Naive thymus-derived CD8-positive, alpha-beta T cell (primary cell): ENCODE results near the gene SYK. TPM values are rescaled to one million over a fixed set of nuclear protein-coding genes. Genes with fewer than 3 reads are reported as not detected.
A peak's percentile ranks its signal among the peaks of the same experiment; 100 is the strongest.

Experiments used
- ATAC-seq, 2 donors: fragments of 150-1000 bp; cut with Tn5 transposase in 1 of 2; sonication (Bioruptor Pico), chemical (Tn5 transposase) in 1 of 2; 1 replicate in 1 of 2; 2 replicates in 1 of 2; pipeline ENCODE4 v1.10.0; 2021; ENCODE audit warnings: mild to moderate bottlenecking in 2 of 2, moderate library complexity in 2 of 2
- POLR2A ChIA-PET: fragments of 350-600 bp; sonication (Branson Sonifier 250); formaldehyde crosslinking; loops from one replicate; lab custom pipeline; 2021; ENCODE audit warnings: antibody characterized with exemption; lab: Charles Lee
- DNase-seq, 10 donors: peaks; one replicate each; pipeline versions ENCODE4 v3.0.0 to v3.0.0-alpha.2; 2020 to 2022
- H3K27ac Mint-ChIP-seq, 10 donors: one replicate each; pipeline ENCODE4 v1.8.0; 2020 to 2022; ENCODE audit warnings: mild to moderate bottlenecking in 10 of 10, mixed read lengths in 10 of 10, moderate library complexity in 4 of 10, inconsistent platforms in 1 of 10
- H3K27me3 Mint-ChIP-seq, 5 donors: one replicate each; pipeline ENCODE4 v1.8.0; 2021 to 2022; ENCODE audit warnings: mixed read lengths in 5 of 5
- H3K36me3 Mint-ChIP-seq, 3 donors: one replicate each; pipeline ENCODE4 v1.8.0; 2020 to 2022; ENCODE audit warnings: mixed read lengths in 3 of 3, mild to moderate bottlenecking in 2 of 3, inconsistent platforms in 1 of 3
- H3K4me1 Mint-ChIP-seq, 4 donors: one replicate each; pipeline ENCODE4 v1.8.0; 2021 to 2022; ENCODE audit warnings: mixed read lengths in 4 of 4
- H3K4me3 Mint-ChIP-seq, 10 donors: one replicate each; pipeline ENCODE4 v1.8.0; 2020 to 2022; ENCODE audit warnings: mild to moderate bottlenecking in 10 of 10, mixed read lengths in 10 of 10, moderate library complexity in 6 of 10, inconsistent platforms in 1 of 10
- H3K9me3 Mint-ChIP-seq, 9 donors: one replicate each; pipeline ENCODE4 v1.8.0; 2020 to 2022; ENCODE audit warnings: mixed read lengths in 9 of 9, mild to moderate bottlenecking in 3 of 9, inconsistent platforms in 1 of 9, moderate library complexity in 1 of 9
- polyA plus RNA-seq, 3 donors: library from polyadenylated mRNA; unstranded; fragments of 300-500 nt; fragmentation: Illumina TruSeq; gene quantifications; one replicate each; pipeline ENCODE4 v1.2.3, GENCODE V29; 2021
- total RNA-seq, 8 experiments: library from RNA in 2 of 8; stranded (reverse) in 2 of 8; gene quantifications; one replicate each; pipeline ENCODE4 v1.2.3 and lab custom pipeline; 2021 to 2026

The SYK gene
- total and polyA plus RNA-seq, 5 experiments from 2014 or later, result 0.25 to 9.4 (median 0.54) TPM

DNA sequence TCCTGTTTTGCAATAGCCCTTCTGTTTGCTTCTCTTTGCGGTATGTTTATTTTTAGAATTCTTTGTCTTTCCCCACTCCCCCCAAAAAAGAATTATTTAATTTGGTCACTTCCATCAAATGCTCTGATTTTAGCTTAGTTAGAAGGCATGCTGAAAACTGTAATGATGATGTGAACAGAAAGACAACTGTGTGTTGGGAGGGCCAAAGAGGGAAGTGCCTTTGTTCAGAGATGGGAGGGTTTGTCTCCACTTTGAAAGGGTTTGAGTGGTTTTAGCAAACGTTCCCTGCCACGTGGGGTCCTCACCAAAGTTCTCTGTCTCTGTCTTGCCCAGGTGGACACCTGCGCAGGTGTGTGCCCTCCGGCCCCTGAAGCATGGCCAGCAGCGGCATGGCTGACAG is 41.9 kb downstream of the SYK start:
- Mint-ChIP-seq H3K36me3 (no peaks in the 10 kb centered on the region), H3K9me3 (no peaks in the 10 kb centered on the region), H3K4me3 (no peak overlapping the region), H3K4me1 (peaks cover 0 to 17% (median 0%) of the 10 kb centered on the region in 4 donors), H3K27ac (no peak overlapping the region), H3K27me3 (peaks cover 0 to 8% (median 2%) of the 10 kb centered on the region in 5 donors)
- ATAC-seq (no peak), DNase-seq (no peak)
- POLR2A ChIA-PET, result no interaction called here

DNA sequence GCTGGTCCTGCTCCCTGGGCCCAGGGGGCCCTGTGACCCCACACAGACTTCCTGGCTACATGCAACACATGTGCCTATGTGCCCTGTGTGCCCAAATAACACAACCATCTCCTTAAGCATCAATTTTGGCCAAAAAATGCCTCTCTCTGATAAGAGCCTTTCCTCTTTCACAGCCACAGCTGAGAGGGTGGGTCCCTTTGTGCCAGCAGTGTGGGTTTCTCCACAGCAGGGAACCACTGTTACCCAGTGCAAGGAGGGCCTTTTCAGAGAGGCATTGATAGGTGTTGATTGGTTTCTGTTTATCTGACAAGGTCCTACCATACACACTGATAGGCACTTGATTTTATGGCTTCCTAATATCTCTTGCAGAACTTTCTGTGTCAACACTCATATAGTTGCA is 42.7 kb downstream of the SYK start:
- H3K4me1 Mint-ChIP-seq, result peaks cover 0 to 9% (median 0%) of the 10 kb centered on the region in 4 donors
- ATAC-seq, result no peak
- no peaks in the 10 kb centered on the region for H3K36me3 Mint-ChIP-seq
- POLR2A ChIA-PET, result no interaction called here
- peaks cover 0 to 11% (median 0%) of the 10 kb centered on the region in 5 donors for H3K27me3 Mint-ChIP-seq
- DNase-seq, result no peak
- H3K9me3 Mint-ChIP-seq, result no peaks in the 10 kb centered on the region
- no peak overlapping the region for H3K4me3 Mint-ChIP-seq
- H3K27ac Mint-ChIP-seq, result no peak overlapping the region

DNA sequence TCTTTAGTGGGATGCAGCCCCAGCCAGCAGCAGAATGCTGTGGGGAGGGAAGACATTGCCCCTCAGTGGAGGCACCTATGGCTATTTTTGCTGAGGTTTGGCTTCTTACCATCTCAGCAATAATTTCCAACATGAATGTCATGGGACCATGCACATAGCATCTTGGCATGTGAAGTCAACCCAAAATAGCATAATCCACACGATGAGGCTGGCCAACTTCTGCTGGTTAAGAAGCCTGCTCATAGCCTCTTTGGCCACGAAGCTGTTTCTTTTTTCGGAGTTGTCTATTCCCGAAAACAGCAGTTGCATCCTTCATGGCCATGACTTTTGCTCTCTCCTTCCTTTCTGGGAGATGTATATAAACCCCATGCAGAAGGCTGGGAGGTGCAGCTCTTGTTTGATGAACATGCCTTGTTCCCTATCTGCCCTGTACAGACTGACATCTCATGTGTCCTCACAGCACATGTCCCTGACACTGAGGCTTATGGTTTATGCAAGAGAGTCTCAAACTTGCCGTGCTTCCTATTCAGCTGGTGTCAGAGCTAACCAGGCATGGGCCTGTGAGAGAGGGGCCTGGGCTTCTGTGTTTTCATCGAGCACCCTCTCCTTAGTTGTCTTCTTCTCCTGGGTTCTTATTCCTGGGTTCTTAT is 45.3 kb downstream of the SYK start:
- Mint-ChIP-seq H3K9me3 (no peaks in the 10 kb centered on the region), H3K4me1 (no peaks in the 10 kb centered on the region), H3K4me3 (no peak overlapping the region), H3K36me3 (no peaks in the 10 kb centered on the region), H3K27ac (no peak overlapping the region), H3K27me3 (peaks cover 0 to 7% (median 0%) of the 10 kb centered on the region in 5 donors)
- no peak for ATAC-seq
- no peak for DNase-seq
- POLR2A ChIA-PET, result no interaction called here

DNA sequence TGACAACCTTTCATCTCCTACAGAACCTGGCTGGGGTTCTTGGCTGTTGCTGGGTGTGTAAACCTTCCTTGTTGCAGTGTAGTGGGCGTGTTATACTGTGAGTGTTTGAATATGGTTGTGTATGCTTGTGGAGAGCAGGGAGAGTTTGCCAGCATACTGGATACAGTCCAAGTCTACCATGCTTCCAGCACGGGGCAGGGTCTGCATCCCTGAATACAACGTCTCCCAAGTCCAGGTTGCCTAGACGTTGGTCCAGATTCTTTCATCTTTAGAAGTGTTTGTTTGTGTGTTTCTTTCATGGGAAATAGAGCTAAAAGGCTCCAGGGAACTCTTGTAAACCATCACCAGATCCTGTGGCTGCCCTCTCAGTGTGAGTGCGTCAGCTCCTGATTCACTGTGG is 46.4 kb downstream of the SYK start:
- Mint-ChIP-seq H3K27ac (no peak overlapping the region), H3K9me3 (no peaks in the 10 kb centered on the region), H3K36me3 (no peaks in the 10 kb centered on the region), H3K27me3 (peaks cover 0 to 7% (median 0%) of the 10 kb centered on the region in 5 donors), H3K4me3 (no peak overlapping the region), H3K4me1 (no peaks in the 10 kb centered on the region)
- ATAC-seq (no peak), DNase-seq (no peak)
- POLR2A ChIA-PET, result no interaction called here

GRCh38 chr9:90848866-90849265 is 47.2 kb downstream of the SYK start:
- Mint-ChIP-seq H3K4me3 (no peak overlapping the region), H3K9me3 (no peaks in the 10 kb centered on the region), H3K27me3 (peaks cover 0 to 7% (median 0%) of the 10 kb centered on the region in 5 donors), H3K36me3 (no peaks in the 10 kb centered on the region), H3K27ac (no peak overlapping the region), H3K4me1 (no peaks in the 10 kb centered on the region)
- ATAC-seq, result no peak
- POLR2A ChIA-PET, result no interaction called here
- no peak for DNase-seq

DNA sequence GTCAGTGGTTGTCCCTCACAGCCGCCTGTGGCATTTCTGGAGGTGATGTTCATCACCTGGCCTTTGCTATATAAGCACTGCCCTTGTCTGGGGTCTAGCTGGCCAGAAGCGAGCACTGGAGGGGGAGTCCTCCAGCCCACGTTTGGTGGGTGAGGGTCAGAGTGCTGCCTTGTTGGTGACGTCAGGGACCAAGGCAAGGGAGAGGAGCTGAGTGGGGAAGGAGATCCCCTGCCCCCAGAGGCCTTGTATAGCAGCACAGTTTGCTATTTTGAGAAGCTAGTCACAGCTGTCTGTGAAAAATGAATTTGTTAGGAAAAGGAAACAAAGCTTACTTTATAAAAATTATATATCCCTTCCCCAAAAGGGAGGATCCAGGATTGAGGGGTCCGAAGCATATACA is 49.8 kb downstream of the SYK start:
- no peak for ATAC-seq
- POLR2A ChIA-PET, result no interaction called here
- Mint-ChIP-seq H3K9me3 (no peaks in the 10 kb centered on the region), H3K4me1 (no peaks in the 10 kb centered on the region), H3K27me3 (peaks cover 0 to 7% (median 0%) of the 10 kb centered on the region in 5 donors), H3K27ac (no peak overlapping the region), H3K4me3 (no peak overlapping the region), H3K36me3 (no peaks in the 10 kb centered on the region)
- no peak for DNase-seq

- H3K36me3 Mint-ChIP-seq, result no peaks in the 10 kb centered on the region
- peaks cover 0 to 5% (median 0%) of the 10 kb centered on the region in 5 donors for H3K27me3 Mint-ChIP-seq
- no peaks in the 10 kb centered on the region for H3K9me3 Mint-ChIP-seq
- H3K4me1 Mint-ChIP-seq, result peaks cover 5 to 18% (median 12%) of the 10 kb centered on the region in 4 donors
- H3K4me3 Mint-ChIP-seq, result no peak overlapping the region
- peak overlapping the region in 1 of 10 donors; percentile 21 for H3K27ac Mint-ChIP-seq
- ATAC-seq, result no peak
- POLR2A ChIA-PET, result no interaction called here
- DNase-seq, result no peak
These were observed 52.3 kb downstream of the SYK start for GRCh38 chr9:90853945-90854344.

DNA sequence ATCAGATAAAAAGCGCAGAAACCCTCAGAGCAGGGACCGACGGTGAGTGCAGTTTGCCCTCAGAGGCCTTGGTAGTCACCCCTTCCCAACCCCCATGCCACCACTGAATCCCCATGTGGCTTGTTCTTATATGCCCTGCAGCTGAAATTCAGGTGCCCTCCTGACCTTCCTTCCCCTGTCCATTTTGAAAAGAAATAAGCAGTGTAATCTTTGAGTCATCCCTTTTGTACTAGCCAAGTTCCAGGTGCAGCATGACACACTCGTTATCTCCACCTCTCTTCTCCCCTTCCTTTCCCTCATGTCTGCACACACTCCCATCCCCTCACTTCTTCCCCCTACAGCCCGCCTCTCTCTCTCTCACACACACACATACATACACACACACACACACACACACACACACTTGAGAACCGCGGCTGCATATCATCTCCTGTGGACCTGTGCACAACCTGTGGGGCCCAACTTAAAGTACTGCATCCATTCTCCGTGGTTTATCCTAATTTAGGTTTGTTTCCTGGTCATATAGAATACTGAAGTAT is 53.1 kb downstream of the SYK start:
- Mint-ChIP-seq H3K36me3 (no peaks in the 10 kb centered on the region), H3K4me3 (no peak overlapping the region), H3K9me3 (no peaks in the 10 kb centered on the region), H3K27me3 (peaks cover 0 to 7% (median 0%) of the 10 kb centered on the region in 5 donors), H3K4me1 (peaks cover 5 to 23% (median 15%) of the 10 kb centered on the region in 4 donors), H3K27ac (no peak overlapping the region)
- no peak for DNase-seq
- POLR2A ChIA-PET, result no interaction called here
- no peak for ATAC-seq

DNA sequence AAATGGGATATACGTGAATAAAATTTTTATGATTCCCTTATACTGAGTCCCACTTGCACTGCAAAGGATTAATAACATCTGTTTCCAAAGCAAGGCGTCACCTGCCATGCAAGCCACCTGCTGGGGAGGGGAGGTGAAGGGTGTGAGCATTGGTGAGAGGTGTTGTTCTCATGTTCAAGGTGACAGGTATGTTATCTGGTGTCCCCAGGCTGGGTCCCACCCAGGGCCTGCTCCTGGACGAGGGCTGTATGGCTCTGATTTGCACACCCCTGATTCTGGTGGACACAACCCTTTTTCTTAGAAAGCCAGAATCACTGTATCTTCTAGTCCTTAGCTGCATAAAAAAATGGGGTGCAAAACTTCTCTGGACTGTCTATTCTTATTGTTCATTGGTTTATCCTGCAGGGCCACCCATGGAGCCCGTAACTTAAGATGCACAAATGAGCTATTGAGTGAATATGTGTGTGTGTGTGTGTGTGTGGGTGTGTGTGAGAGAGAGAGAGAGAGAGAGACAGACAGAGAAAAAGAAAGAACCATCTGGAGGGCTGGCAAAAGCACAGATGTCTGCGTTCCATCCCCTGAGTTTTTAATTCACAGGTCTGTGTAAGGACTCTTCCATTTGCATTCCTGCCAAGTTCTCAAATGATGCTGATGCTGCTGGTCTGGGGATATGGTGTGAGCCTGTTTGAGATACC is 53.7 kb downstream of the SYK start:
- peaks cover 0 to 7% (median 0%) of the 10 kb centered on the region in 5 donors for H3K27me3 Mint-ChIP-seq
- DNase-seq (no peak), ATAC-seq (no peak)
- no peaks in the 10 kb centered on the region for H3K36me3 Mint-ChIP-seq
- H3K9me3 Mint-ChIP-seq, result no peaks in the 10 kb centered on the region
- peaks cover 5 to 28% (median 15%) of the 10 kb centered on the region in 4 donors for H3K4me1 Mint-ChIP-seq
- no peak overlapping the region for H3K4me3 Mint-ChIP-seq
- POLR2A ChIA-PET, result no interaction called here
- peak overlapping the region in 1 of 10 donors; percentile 44 for H3K27ac Mint-ChIP-seq

DNA sequence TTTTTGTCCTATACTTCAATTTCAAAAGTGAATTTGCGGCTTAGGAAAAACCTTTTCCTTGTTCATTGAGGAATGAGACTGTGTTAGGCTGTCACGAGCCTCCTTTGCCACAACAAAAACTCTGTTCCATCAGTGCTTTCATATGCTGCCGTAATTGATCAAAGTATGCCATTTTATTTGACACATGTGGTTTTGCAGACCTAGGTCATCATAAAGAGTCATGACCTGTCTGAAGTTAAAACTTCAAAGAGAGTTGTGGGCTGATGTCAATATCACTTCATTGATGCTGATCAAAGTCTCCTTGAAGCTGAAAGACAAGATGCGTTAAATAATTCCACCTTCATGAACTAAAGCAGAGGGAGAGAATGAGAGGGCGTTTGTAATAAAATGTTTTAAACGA is 55.5 kb downstream of the SYK start:
- H3K9me3 Mint-ChIP-seq, result no peaks in the 10 kb centered on the region
- peaks cover 5 to 28% (median 15%) of the 10 kb centered on the region in 4 donors for H3K4me1 Mint-ChIP-seq
- DNase-seq (peak in 2 of 10 donors; percentile 19 to 21), ATAC-seq (peak in 1 of 2 donors; percentile 66)
- H3K27me3 Mint-ChIP-seq, result peaks cover 0 to 7% (median 0%) of the 10 kb centered on the region in 5 donors
- H3K36me3 Mint-ChIP-seq, result no peaks in the 10 kb centered on the region
- H3K4me3 Mint-ChIP-seq, result no peak overlapping the region
- peak overlapping the region in 2 of 10 donors; percentile 39 to 40 for H3K27ac Mint-ChIP-seq
- POLR2A ChIA-PET, result no interaction called here

DNA sequence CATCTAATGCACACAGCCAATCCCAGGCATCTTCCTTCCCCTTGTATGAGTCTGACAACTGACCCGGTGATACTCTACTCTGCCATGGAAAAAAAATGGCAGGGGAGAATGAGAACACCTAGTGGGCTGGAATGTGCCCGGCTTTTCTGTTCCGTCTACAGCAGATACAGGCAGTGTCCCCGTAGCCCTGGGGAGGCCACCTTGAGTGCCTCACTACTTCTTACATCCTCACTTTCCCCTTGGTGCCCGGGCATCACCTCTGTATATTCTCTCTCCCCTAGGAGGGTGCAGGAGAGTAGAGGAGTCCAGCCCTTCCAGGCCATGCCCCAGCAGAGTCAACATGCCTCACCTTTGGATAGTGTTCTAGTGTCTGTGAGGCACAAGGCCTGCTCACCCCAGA is 56.2 kb downstream of the SYK start:
- H3K36me3 Mint-ChIP-seq, result no peaks in the 10 kb centered on the region
- peak overlapping the region in 2 of 10 donors; percentile 53 to 57 for H3K27ac Mint-ChIP-seq
- H3K4me3 Mint-ChIP-seq, result no peak overlapping the region
- H3K27me3 Mint-ChIP-seq, result peaks cover 0 to 7% (median 0%) of the 10 kb centered on the region in 5 donors
- H3K4me1 Mint-ChIP-seq, result peaks cover 5 to 28% (median 15%) of the 10 kb centered on the region in 4 donors
- DNase-seq, result no peak
- POLR2A ChIA-PET, result no interaction called here
- H3K9me3 Mint-ChIP-seq, result no peaks in the 10 kb centered on the region
- no peak for ATAC-seq

DNA sequence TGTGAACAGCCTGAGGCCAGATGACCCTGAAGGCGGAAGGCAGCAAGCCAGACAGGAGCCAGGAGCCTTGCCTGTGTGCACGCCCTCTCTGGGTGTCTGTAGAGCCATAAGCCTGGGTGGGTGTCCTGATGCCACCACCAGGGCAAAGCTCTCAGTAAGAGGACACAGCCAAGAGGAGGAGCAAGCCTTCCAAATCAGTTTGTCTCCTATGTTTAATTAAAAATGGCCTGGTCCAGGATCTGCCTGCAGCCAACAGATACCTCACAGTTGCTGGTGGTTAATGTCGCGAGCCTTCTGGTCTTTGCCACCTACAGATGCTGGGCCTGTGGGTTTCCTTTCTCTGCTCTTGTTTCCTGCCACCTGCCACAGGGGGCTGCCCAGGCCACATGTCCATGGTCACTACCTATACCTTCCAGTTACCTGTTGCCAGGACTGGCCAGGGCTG is 56.9 kb downstream of the SYK start:
- no peak overlapping the region for H3K4me3 Mint-ChIP-seq
- POLR2A ChIA-PET, result no interaction called here
- DNase-seq (no peak), ATAC-seq (no peak)
- peaks cover 5 to 28% (median 15%) of the 10 kb centered on the region in 4 donors for H3K4me1 Mint-ChIP-seq
- peak overlapping the region in 2 of 10 donors; percentile 30 to 81 for H3K27ac Mint-ChIP-seq
- H3K36me3 Mint-ChIP-seq, result no peaks in the 10 kb centered on the region
- no peaks in the 10 kb centered on the region for H3K9me3 Mint-ChIP-seq
- peaks cover 0 to 7% (median 0%) of the 10 kb centered on the region in 5 donors for H3K27me3 Mint-ChIP-seq

DNA sequence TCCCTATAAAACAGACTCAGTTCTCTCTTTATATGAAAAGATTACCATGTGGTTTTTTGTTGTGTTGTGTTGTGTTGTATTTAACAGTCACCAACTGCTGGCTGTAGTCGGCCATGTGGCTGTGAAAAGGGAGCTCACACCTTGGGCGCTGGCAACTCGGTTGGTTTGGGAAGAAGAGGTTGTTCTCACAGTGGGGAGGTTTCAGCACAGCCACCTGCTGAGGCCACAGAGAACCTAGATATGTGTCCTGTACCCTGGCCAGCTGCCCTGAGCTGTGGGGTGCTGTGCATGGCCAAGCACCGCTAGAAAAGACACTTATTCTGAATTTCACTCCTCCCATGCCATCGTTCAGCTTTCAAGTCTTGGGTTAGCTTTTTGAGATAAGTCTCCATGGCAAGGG is 58.8 kb downstream of the SYK start:
- no peak for ATAC-seq

More for the DNA sequence above, 58.8 kb downstream of the SYK start:
- no peaks in the 10 kb centered on the region for H3K9me3 Mint-ChIP-seq
- H3K4me3 Mint-ChIP-seq, result no peak overlapping the region
- DNase-seq, result no peak
- no peak overlapping the region for H3K27ac Mint-ChIP-seq
- H3K27me3 Mint-ChIP-seq, result peaks cover 0 to 7% (median 0%) of the 10 kb centered on the region in 5 donors
- POLR2A ChIA-PET, result no interaction called here
- no peaks in the 10 kb centered on the region for H3K36me3 Mint-ChIP-seq
- peaks cover 13 to 36% (median 32%) of the 10 kb centered on the region in 4 donors for H3K4me1 Mint-ChIP-seq
